Body of pancreas (tissue), 4 donors: Measurements from ENCODE around the gene ARHGEF7.

Source experiments
- CTCF ChIP-seq, 7 experiments: fragments of 450-650 bp in 4 of 7; fragments of 200-600 bp in 3 of 7; sonication (generic) in 3 of 7; IDR thresholded peaks; one replicate each; pipeline ENCODE4 v1.5.1; 2016 to 2019; ENCODE audit warnings: antibody characterized with exemption in 7 of 7
- POLR2A ChIP-seq, 3 donors: fragments of 450-650 bp; IDR thresholded peaks; one replicate each; pipeline ENCODE4 v1.6.1; 2016; ENCODE audit warnings: antibody characterized with exemption in 3 of 3, mild to moderate bottlenecking in 2 of 3

- TF ChIP-seq CTCF (IDR thresholded peaks at IDR 0.05) (no peak), POLR2A (IDR thresholded peaks at IDR 0.05) (no peak)
These were observed 6.4 kb downstream of the ARHGEF7 start for GRCh38 chr13:111121506-111121905.
